OCI-LY3 (cell line): ENCODE measurements around the gene GDF11.

Experiments used
- CTCF ChIP-seq: fragments of 200-600, 300-600 bp; sonication (generic); IDR thresholded peaks from 2 replicates; pipeline ENCODE4 v1.5.1; 2014; ENCODE audit warnings: antibody characterized with exemption, low read length, low read depth
- EZH2phosphoT487 ChIP-seq: fragments of 200-600 bp; shearing (Covaris generic); IDR thresholded peaks from 2 replicates; pipeline ENCODE4 v1.6.1; 2018; ENCODE audit warnings: antibody characterized with exemption, mixed run types, low read depth

DNA sequence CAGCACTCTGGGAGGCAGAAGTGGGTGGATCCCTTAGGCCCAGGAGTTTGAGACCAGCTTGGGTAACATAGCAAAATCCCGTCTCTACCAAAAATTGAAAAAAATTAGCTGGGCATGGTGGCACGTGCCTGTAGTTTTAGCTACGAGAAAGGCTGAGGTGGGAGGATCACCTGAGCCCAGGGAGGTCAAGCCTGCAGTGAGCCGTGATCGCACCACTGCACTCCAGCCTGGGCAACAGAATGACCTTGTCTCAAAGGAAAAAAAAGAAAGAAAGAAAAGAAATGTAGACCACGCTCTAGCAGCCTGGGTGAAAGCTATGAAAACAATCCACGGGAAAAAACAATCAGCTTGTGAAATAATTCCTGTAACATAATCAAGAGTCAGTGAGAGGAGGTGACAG lies 45.6 kb downstream of the GDF11 start:
- TF ChIP-seq CTCF = no peak
- TF ChIP-seq EZH2phosphoT487 = no peak
